SK-N-SH (cell line): ENCODE measurements around the gene ALAD. TPM values are rescaled to one million over a fixed set of nuclear protein-coding genes. Genes with fewer than 3 reads are reported as not detected.

Experiments used
- CTCF ChIA-PET: fragments of 300-600, 350-600 bp; formaldehyde crosslinking; extraction: SDS; loops from one replicate; lab custom pipeline; 2021; lab: Yijun Ruan, JAX
- POLR2A ChIA-PET: fragments of 350-600 bp; sonication (Branson Sonifier 250); formaldehyde crosslinking; extraction: SDS; loops from one replicate; lab custom pipeline; 2020; ENCODE audit warnings: antibody characterized with exemption, inconsistent platforms; lab: Yijun Ruan, JAX
- DNase-seq: peaks from one replicate; pipeline ENCODE4 v3.0.0; 2012
- H2AFZ ChIP-seq: fragments of 200-600 bp; sonication (generic); 2 replicates; pipeline ENCODE4 v1.8.1; 2016; ENCODE audit warnings: antibody characterized with exemption, mild to moderate bottlenecking, low read depth
- H3F3A ChIP-seq: fragments of 200-600 bp; sonication (generic); replicated peaks from 2 replicates; pipeline ENCODE3; 2016; ENCODE audit warnings: antibody characterized with exemption, mild to moderate bottlenecking; ENCODE audit not compliant: insufficient read depth
- H3K27ac ChIP-seq, 2 experiments: fragments of 200-500 bp in 1 of 2; fragments of 200-600 bp in 1 of 2; sonication (Bioruptor generic) in 1 of 2; sonication (generic), shearing (Covaris generic) in 1 of 2; 2 replicates each; pipeline versions ENCODE4 v1.5.1 to v1.6.1; 2014 to 2016; ENCODE audit warnings: low read depth in 2 of 2, inconsistent platforms in 1 of 2, low read length in 1 of 2, mild to moderate bottlenecking in 1 of 2, mixed read lengths in 1 of 2
- H3K27me3 ChIP-seq: fragments of 200-600 bp; sonication (generic), shearing (Covaris generic); 2 replicates; pipeline ENCODE4 v1.6.1; 2016; ENCODE audit warnings: mixed run types; ENCODE audit not compliant: insufficient read depth
- H3K36me3 ChIP-seq, 2 experiments: fragments of 200-500 bp in 1 of 2; fragments of 200-600 bp in 1 of 2; sonication (Bioruptor generic) in 1 of 2; sonication (generic) in 1 of 2; replicated peaks in 1 of 2; 2 replicates each; pipeline versions ENCODE3 to v1.5.1; 2014 to 2016; ENCODE audit warnings: low read length in 1 of 2, mild to moderate bottlenecking in 1 of 2; ENCODE audit not compliant: insufficient read depth in 2 of 2, control insufficient read depth in 1 of 2
- H3K4me1 ChIP-seq, 2 experiments: fragments of 200-500 bp in 1 of 2; fragments of 200-600 bp in 1 of 2; sonication (Bioruptor generic) in 1 of 2; sonication (generic), shearing (Covaris generic) in 1 of 2; 2 replicates each; pipeline versions ENCODE4 v1.5.1 to v1.6.1; 2014 to 2016; ENCODE audit warnings: low read depth in 1 of 2, low read length in 1 of 2, mixed run types in 1 of 2; ENCODE audit not compliant: insufficient read depth in 2 of 2, control insufficient read depth in 1 of 2
- H3K4me2 ChIP-seq: fragments of 200-600 bp; sonication (generic), shearing (Covaris generic); 2 replicates; pipeline ENCODE4 v1.6.1; 2017; ENCODE audit warnings: mixed run types
- H3K4me3 ChIP-seq, 2 experiments: fragments of 200-500 bp in 1 of 2; fragments of 200-600 bp in 1 of 2; sonication (Bioruptor generic) in 1 of 2; sonication (generic), shearing (Covaris generic) in 1 of 2; 2 replicates each; pipeline versions ENCODE4 v1.5.1 to v1.8.1; 2014 to 2016; ENCODE audit warnings: low read depth in 2 of 2, inconsistent platforms in 1 of 2, low read length in 1 of 2, mild to moderate bottlenecking in 1 of 2, mixed read lengths in 1 of 2, moderate library complexity in 1 of 2
- H3K79me2 ChIP-seq: fragments of 200-600 bp; sonication (generic); 2 replicates; pipeline ENCODE4 v1.8.1; 2017; ENCODE audit warnings: mild to moderate bottlenecking; ENCODE audit not compliant: insufficient read depth
- H3K9ac ChIP-seq: fragments of 200-600 bp; sonication (generic); 2 replicates; pipeline ENCODE4 v1.6.1; 2017; ENCODE audit warnings: mixed run types
- H3K9me2 ChIP-seq: fragments of 200-600 bp; sonication (generic); 2 replicates; pipeline ENCODE4 v1.6.1; 2017; ENCODE audit warnings: mixed run types
- H3K9me3 ChIP-seq: fragments of 200-600 bp; sonication (generic); 2 replicates; pipeline ENCODE4 v1.6.1; 2017; ENCODE audit warnings: mixed run types, mild to moderate bottlenecking, moderate library complexity
- H4K20me1 ChIP-seq: fragments of 200-600 bp; sonication (generic); 2 replicates; pipeline ENCODE4 v1.6.1; 2017; ENCODE audit warnings: mild to moderate bottlenecking, mixed run types; ENCODE audit not compliant: insufficient read depth
- CHD2 ChIP-seq: fragments of 150-350 bp; IDR thresholded peaks from 2 replicates; pipeline ENCODE4 v1.6.1; 2018; ENCODE audit warnings: low read length; ENCODE audit not compliant: partially characterized antibody
- CTCF ChIP-seq: fragments of 200-600 bp; sonication (generic); IDR thresholded peaks from 2 replicates; pipeline ENCODE4 v1.6.1; 2017; ENCODE audit warnings: antibody characterized with exemption, mild to moderate bottlenecking, moderate library complexity
- EP300 ChIP-seq, 2 experiments: IDR thresholded peaks; 2 replicates each; pipeline versions ENCODE4 v1.4.0 to v1.6.1; 2012; ENCODE audit warnings: borderline replicate concordance in 1 of 2, low read depth in 1 of 2, low read length in 1 of 2
- FOSL2 ChIP-seq: IDR thresholded peaks from 2 replicates; pipeline ENCODE4 v1.4.0; 2012; ENCODE audit warnings: low read depth, mild to moderate bottlenecking, moderate library complexity, borderline replicate concordance
- GATA2 ChIP-seq: sonication (generic); formaldehyde crosslinking; IDR thresholded peaks from 2 replicates; pipeline ENCODE4 v1.5.0; 2020; ENCODE audit warnings: mild to moderate bottlenecking, missing genetic modification reagents
- IRF3 ChIP-seq: fragments of 150-350 bp; IDR thresholded peaks from 2 replicates; pipeline ENCODE4 v1.6.1; 2016; ENCODE audit warnings: mild to moderate bottlenecking, low read depth, low read length
- JUND ChIP-seq: IDR thresholded peaks from 2 replicates; pipeline ENCODE4 v1.4.0; 2012
- NRF1 ChIP-seq: IDR thresholded peaks from 2 replicates; pipeline ENCODE4 v1.6.1; 2012; ENCODE audit warnings: low read depth, mild to moderate bottlenecking, low read length
- RAD21 ChIP-seq: IDR thresholded peaks from 2 replicates; pipeline ENCODE4 v1.6.1; 2012; ENCODE audit warnings: mild to moderate bottlenecking, low read length
- RCOR1 ChIP-seq: fragments of 150-350 bp; IDR thresholded peaks from 2 replicates; pipeline ENCODE4 v1.6.1; 2017; ENCODE audit warnings: antibody characterized with exemption, low read length
- RFX5 ChIP-seq: IDR thresholded peaks from 2 replicates; pipeline ENCODE4 v1.6.1; 2012; ENCODE audit warnings: mild to moderate bottlenecking, improper control_type of control experiment, low read length
- RXRA ChIP-seq: IDR thresholded peaks from 2 replicates; pipeline ENCODE4 v1.4.0; 2012; ENCODE audit warnings: low read depth, mild to moderate bottlenecking, borderline replicate concordance
- SIN3A ChIP-seq: IDR thresholded peaks from 2 replicates; pipeline ENCODE4 v1.6.1; 2012; ENCODE audit warnings: low read depth, mild to moderate bottlenecking, low read length, moderate library complexity, borderline replicate concordance
- SMC3 ChIP-seq: IDR thresholded peaks from 2 replicates; pipeline ENCODE4 v1.6.1; 2012; ENCODE audit warnings: low read depth, low read length, improper control_type of control experiment
- TAF1 ChIP-seq: IDR thresholded peaks from 2 replicates; pipeline ENCODE4 v1.6.1; 2012; ENCODE audit warnings: low read depth, mild to moderate bottlenecking, low read length, moderate library complexity, borderline replicate concordance
- TCF12 ChIP-seq: IDR thresholded peaks from 2 replicates; pipeline ENCODE4 v1.4.0; 2012
- USF2 ChIP-seq: fragments of 150-350 bp; IDR thresholded peaks from 2 replicates; pipeline ENCODE4 v1.6.1; 2017; ENCODE audit warnings: antibody characterized with exemption, low read length, low read depth, borderline replicate concordance
- YY1 ChIP-seq: IDR thresholded peaks from 2 replicates; pipeline ENCODE4 v1.4.0; 2012; ENCODE audit warnings: low read depth, mild to moderate bottlenecking
- WGBS: methylation state at CpG from one replicate; pipeline ENCODE4 v1.1.6; 2017; ENCODE audit warnings: low lambda C conversion rate; 5-methylcytosine and 5-hydroxymethylcytosine counted together
- polyA plus RNA-seq, 3 experiments: library from polyadenylated mRNA; depleted of rRNA; stranded (reverse); fragments of >200 nt; gene quantifications; 2 replicates each; pipeline ENCODE4 v1.2.3, GENCODE V29; 2012

Gene ALAD
- polyA plus RNA-seq, 1 of the 3 experiments (the other 2 are of a cell fraction): 10.7 TPM

- TF ChIP-seq CTCF: no peak
- no peak for TF ChIP-seq FOSL2
- no peak for TF ChIP-seq EP300 (IDR thresholded peaks at IDR 0.05; ENCODE audit: borderline replicate concordance in 1 of 2, low read depth in 1 of 2, low read length in 1 of 2)
- TF ChIP-seq NRF1: peak; percentile 85
- TF ChIP-seq YY1: no peak
- TF ChIP-seq RCOR1: no peak
- TF ChIP-seq SIN3A: no peak
- TF ChIP-seq GATA2 (CRISPR knock-in tag): no peak
- no peak for TF ChIP-seq IRF3
These were observed 24.2 kb downstream of the ALAD start, which contains the start of gene HDHD3 (continued) for GRCh38 chr9:113376634-113377567.

GRCh38 chr9:113375057-113376023 lies 25.7 kb downstream of the ALAD start:
- Histone ChIP-seq H3K9ac (no peak overlapping the region), H3K9me2 (no peaks in the 10 kb centered on the region)

More at GRCh38 chr9:113375057-113376023, 25.7 kb downstream of the ALAD start:
- TF ChIP-seq SMC3 (no peak), JUND (no peak), TCF12 (no peak), RAD21 (no peak), CHD2 (no peak), RFX5 (no peak), NRF1 (no peak), GATA2 (CRISPR knock-in tag) (no peak), RXRA (no peak), USF2 (no peak), TAF1 (no peak)
- H3K27me3 ChIP-seq: no peaks in the 10 kb centered on the region
- no peaks in the 10 kb centered on the region for H3K79me2 ChIP-seq
- peak overlapping the region; percentile 90 for H3K4me2 ChIP-seq
- 70% methylated on average over 6 of the region's 6 CpGs for WGBS
- H3K9me3 ChIP-seq: no peaks in the 10 kb centered on the region
- H3F3A ChIP-seq: no peaks in the 10 kb centered on the region
- DNase-seq: no peak
- no peak overlapping the region for H2AFZ ChIP-seq
- H3K27ac ChIP-seq: no peak overlapping the region
- no peaks in the 10 kb centered on the region for H4K20me1 ChIP-seq
- H3K36me3 ChIP-seq: peaks cover 0 to 14% of the 10 kb centered on the region in 2 experiments
- peaks cover 0 to 2% of the 10 kb centered on the region in 2 experiments; a peak in 1 of 4 replicates for H3K4me1 ChIP-seq
- CTCF ChIA-PET: interaction anchor here (1.2 kb wide), 1 partner anchor 67 kb away, joined by 4 read pairs; no protein-coding TSS in a partner anchor
- peak overlapping the region in 1 of 2 experiments; percentile 74; a peak in 1 of 4 replicates for H3K4me3 ChIP-seq
- POLR2A ChIA-PET: interaction anchor here (0.7 kb wide), 1 partner anchor 57 kb away, joined by 3 read pairs; no protein-coding TSS in a partner anchor
